Measurements from ENCODE around the gene BMP2K. TPM values are rescaled to one million over a fixed set of nuclear protein-coding genes. Genes with fewer than 3 reads are reported as not detected.
"Not testable (repeated sequence)": the region's sequence is repeated elsewhere in the genome, so short reads cannot be mapped to it uniquely, and the experiment has no call there.

Gene BMP2K
- total and polyA plus RNA-seq, 12 donors = 4.9 to 36.5 (median 28.1) TPM

DNA sequence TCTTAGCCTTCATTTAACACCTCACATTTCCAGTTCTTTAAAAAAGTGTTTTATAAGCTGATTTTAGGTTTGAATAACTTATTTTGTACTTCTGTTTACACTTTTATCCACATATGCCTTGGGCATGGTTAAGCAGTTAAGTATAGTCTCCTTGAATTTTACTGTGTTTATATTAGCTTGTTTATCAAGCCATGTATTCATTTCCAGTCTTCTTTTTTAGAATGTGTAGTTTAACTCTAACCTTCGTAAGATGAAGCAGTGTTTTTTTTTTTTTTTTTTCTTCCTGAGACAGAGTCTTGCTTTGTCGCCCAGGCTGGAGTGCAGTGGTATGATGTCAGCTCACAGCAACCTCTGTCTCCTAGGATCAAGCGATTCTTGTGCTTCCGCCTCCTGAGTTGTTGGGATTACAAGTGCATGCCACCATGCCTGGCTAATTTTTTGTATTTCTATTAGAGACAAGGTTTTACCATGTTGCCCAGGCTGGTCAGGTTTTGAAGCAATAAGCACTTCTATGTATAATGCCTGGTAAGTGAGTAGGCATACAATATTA lies 42.5 kb downstream of the BMP2K start:
- Histone ChIP-seq H3K27ac (no peak overlapping the region), H3K36me3 (no peaks in the 10 kb centered on the region), H3K9me3 (no peaks in the 10 kb centered on the region), H3K27me3 (no peaks in the 10 kb centered on the region), H3K4me3 (no peak overlapping the region), H3K4me1 (peaks cover 0 to 3% (median 0%) of the 10 kb centered on the region in 9 donors)
- TF ChIP-seq, protein P1, sequence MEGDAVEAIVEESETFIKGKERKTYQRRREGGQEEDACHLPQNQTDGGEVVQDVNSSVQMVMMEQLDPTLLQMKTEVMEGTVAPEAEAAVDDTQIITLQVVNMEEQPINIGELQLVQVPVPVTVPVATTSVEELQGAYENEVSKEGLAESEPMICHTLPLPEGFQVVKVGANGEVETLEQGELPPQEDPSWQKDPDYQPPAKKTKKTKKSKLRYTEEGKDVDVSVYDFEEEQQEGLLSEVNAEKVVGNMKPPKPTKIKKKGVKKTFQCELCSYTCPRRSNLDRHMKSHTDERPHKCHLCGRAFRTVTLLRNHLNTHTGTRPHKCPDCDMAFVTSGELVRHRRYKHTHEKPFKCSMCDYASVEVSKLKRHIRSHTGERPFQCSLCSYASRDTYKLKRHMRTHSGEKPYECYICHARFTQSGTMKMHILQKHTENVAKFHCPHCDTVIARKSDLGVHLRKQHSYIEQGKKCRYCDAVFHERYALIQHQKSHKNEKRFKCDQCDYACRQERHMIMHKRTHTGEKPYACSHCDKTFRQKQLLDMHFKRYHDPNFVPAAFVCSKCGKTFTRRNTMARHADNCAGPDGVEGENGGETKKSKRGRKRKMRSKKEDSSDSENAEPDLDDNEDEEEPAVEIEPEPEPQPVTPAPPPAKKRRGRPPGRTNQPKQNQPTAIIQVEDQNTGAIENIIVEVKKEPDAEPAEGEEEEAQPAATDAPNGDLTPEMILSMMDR (IDR thresholded peaks at IDR 0.05) = no peak
- 92 to 93% methylated on average over 4 of the region's 4 CpGs for WGBS, 2 donors
- DNase-seq (no peak), ATAC-seq (no peak)
- intact Hi-C loops (cut with DNase I) = no loop called here

DNA sequence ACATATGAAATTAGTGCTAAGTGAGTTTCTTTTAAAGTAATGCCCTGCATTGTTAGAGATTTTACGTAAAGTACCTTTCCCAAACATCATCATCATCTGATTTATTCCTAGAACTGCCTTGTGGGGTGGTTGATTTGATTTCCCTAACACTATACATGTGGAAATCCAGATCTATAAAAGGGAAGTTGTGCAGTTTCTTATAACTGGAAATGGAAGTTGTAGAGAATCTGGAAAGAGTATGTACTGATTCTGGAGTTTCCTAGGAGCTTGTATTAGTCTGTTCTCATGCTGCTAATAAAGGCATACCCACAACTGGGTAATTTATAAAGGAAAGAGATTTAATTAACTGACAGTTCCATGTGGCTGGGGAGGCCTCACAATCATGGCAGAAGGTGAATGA lies 47.9 kb downstream of the BMP2K start:
- ATAC-seq (no peak), DNase-seq (no peak)
- Histone ChIP-seq H3K27me3 (no peaks in the 10 kb centered on the region), H3K4me1 (peaks cover 0 to 6% (median 0%) of the 10 kb centered on the region in 9 donors), H3K36me3 (peaks cover 0 to 34% (median 0%) of the 10 kb centered on the region in 9 donors), H3K9me3 (no peaks in the 10 kb centered on the region), H3K4me3 (no peak overlapping the region), H3K27ac (no peak overlapping the region)
- 95 to 97% methylated on average over 1 of the region's 1 CpG for WGBS, 2 donors
- TF ChIP-seq, protein P1 (IDR thresholded peaks at IDR 0.05) = no peak
- intact Hi-C loops (cut with DNase I) = no loop called here

DNA sequence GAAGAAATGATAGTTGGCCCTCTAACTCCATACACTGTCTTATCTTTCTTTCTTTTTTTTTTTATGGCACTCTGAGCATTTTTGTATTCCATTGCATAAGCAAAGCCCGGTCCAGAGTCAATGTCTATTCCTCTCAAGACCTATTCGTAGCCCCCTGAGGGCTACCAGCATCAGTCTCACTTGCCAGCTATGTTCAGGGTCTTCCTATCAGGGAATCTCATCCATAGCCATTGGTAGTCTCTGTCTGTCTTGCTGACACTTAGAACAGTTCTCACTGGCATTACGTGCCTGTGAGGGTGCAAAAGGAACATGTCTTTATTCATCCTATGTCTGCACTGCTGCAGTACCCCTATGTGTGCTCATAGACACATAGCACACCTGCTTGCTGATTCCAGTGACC lies 51.0 kb downstream of the BMP2K start:
- WGBS, 2 donors = 97 to 99% methylated on average over 3 of the region's 3 CpGs
- ATAC-seq = no peak
- H3K4me3 ChIP-seq = no peak overlapping the region
- no peak for DNase-seq
- peaks cover 0 to 65% (median 0%) of the 10 kb centered on the region in 9 donors for H3K36me3 ChIP-seq
- H3K27me3 ChIP-seq = no peaks in the 10 kb centered on the region
- TF ChIP-seq, protein P1 (IDR thresholded peaks at IDR 0.05) = no peak
- intact Hi-C loops (cut with DNase I) = no loop called here
- H3K27ac ChIP-seq = no peak overlapping the region
- peaks cover 0 to 8% (median 0%) of the 10 kb centered on the region in 9 donors for H3K4me1 ChIP-seq
- no peaks in the 10 kb centered on the region for H3K9me3 ChIP-seq

DNA sequence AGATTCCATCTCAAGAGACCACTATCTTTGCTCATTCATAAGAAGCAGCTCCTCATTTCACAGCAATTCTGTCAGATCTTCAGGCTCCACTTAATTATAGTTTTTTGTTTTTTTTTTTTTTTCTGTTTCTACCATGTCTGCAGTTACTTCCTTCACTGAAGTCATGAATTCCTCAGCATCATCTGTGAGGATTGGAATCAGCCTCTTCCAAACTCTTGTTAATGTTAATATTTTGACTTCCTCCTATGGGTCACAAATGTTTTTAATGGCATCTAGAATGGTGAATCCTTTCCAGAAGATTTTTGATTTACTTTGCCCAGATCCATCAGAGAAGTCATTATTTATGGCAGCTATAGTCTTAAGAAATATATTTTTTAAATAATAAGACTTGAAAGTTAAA lies 53.1 kb downstream of the BMP2K start:
- no peaks in the 10 kb centered on the region for H3K9me3 ChIP-seq
- TF ChIP-seq, protein P1 (IDR thresholded peaks at IDR 0.05) = no peak
- no peak overlapping the region for H3K27ac ChIP-seq
- intact Hi-C loops (cut with DNase I) = no loop called here
- DNase-seq (no peak), ATAC-seq (no peak)
- H3K4me1 ChIP-seq = peaks cover 0 to 8% (median 0%) of the 10 kb centered on the region in 9 donors
- H3K4me3 ChIP-seq = no peak overlapping the region
- H3K36me3 ChIP-seq = peaks cover 0 to 73% (median 4%) of the 10 kb centered on the region in 9 donors
- H3K27me3 ChIP-seq = no peaks in the 10 kb centered on the region

DNA sequence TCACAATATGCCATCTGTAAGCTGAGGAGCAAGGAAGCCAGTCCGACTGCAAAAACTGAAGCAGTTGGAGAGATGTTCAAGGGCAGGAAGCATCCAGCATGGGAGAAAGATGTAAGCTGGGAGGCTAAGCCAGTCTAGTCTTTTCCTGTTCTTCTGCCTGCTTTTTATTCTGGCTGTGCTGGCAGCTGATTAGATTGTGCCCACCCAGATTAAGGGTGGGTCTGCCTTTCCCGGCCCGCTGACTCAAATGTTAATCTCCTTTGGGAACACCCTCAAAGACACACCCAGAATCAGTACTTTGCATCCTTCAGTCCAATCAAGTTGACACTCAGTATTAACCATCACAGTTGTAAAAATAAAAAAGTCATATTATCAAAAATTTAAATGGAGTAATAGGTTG lies 63.5 kb downstream of the BMP2K start:
- 87 to 89% methylated on average over 3 of the region's 3 CpGs for WGBS, 2 donors

DNA sequence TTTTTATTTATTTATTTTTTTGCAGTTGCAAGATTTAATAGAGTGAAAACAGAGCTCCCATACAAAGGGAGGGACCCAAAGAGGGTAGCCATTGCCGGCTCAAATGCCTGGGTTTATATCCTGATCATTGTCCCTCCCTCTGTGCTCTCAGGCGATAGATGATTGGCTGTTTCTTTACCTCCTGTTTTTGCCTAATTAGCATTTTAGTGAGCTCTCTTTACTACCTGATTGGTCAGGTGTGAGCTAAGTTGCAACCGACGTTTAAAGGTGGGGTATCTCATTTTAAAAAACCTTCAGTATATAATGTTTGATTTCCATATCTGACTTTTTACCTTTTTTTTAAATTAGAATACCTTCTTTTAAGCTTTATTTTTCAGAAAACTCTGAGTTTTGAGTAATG lies 64.1 kb downstream of the BMP2K start:
- H3K9me3 ChIP-seq; H3K4me1 ChIP-seq; H3K27ac ChIP-seq; ATAC-seq; DNase-seq; H3K4me3 ChIP-seq; H3K27me3 ChIP-seq; intact Hi-C loops (cut with DNase I): not testable (repeated sequence)
- 94 to 97% methylated on average over 4 of the region's 4 CpGs for WGBS, 2 donors
- H3K36me3 ChIP-seq = peaks cover 0 to 50% (median 0%) of the 10 kb centered on the region in 9 donors

More for the DNA sequence above, 63.5 kb downstream of the BMP2K start:
- DNase-seq; intact Hi-C loops (cut with DNase I); H3K27ac ChIP-seq; H3K9me3 ChIP-seq; ATAC-seq; H3K4me1 ChIP-seq; H3K4me3 ChIP-seq; H3K27me3 ChIP-seq: not testable (repeated sequence)
- peaks cover 0 to 56% (median 0%) of the 10 kb centered on the region in 9 donors for H3K36me3 ChIP-seq
